ENCODE measurements around the gene PRSS57.
A peak's percentile ranks its signal among the peaks of the same experiment; 100 is the strongest.
"Not testable (repeated sequence)": the region's sequence is repeated elsewhere in the genome, so short reads cannot be mapped to it uniquely, and the experiment has no call there.

PRSS57 gene

GRCh38 chr19:723247-723646 lies 28.0 kb upstream of the PRSS57 start:
- DNase-seq (ENCODE audit: low read depth): no peak

- DNase-seq (ENCODE audit: low read depth): no peak
Observed at GRCh38 chr19:722553-723101, 27.4 kb upstream of the PRSS57 start.

GRCh38 chr19:720345-721160 lies 25.3 kb upstream of the PRSS57 start:
- DNase-seq (ENCODE audit: low read depth): no peak

GRCh38 chr19:719636-720344 lies 24.5 kb upstream of the PRSS57 start:
- no peak for DNase-seq (ENCODE audit: low read depth)

GRCh38 chr19:718991-719512 lies 23.8 kb upstream of the PRSS57 start:
- no peak for DNase-seq (ENCODE audit: low read depth)

GRCh38 chr19:718251-718951 lies 23.1 kb upstream of the PRSS57 start:
- no peak for DNase-seq (ENCODE audit: low read depth)

- no peak for DNase-seq (ENCODE audit: low read depth)
Observed at GRCh38 chr19:715347-715746, 20.1 kb upstream of the PRSS57 start.

- DNase-seq (ENCODE audit: low read depth): no peak
Observed at GRCh38 chr19:711254-711653, 16.0 kb upstream of the PRSS57 start.

GRCh38 chr19:710767-711166 lies 15.5 kb upstream of the PRSS57 start:
- no peak for DNase-seq (ENCODE audit: low read depth)

- DNase-seq (ENCODE audit: low read depth): no peak
Observed at GRCh38 chr19:709965-710571, 14.8 kb upstream of the PRSS57 start.

GRCh38 chr19:709196-709964 lies 14.1 kb upstream of the PRSS57 start:
- no peak for DNase-seq (ENCODE audit: low read depth)

GRCh38 chr19:708154-709143 lies 13.2 kb upstream of the PRSS57 start, which contains the start of gene PALM:
Gene PALM, plus strand, starts transcription at chr19:708935. Its CDS starts 212 bp downstream, at chr19:709147.
- no peak for DNase-seq (ENCODE audit: low read depth)

GRCh38 chr19:704447-704741 lies 9.1 kb upstream of the PRSS57 start:
- no peak for DNase-seq (ENCODE audit: low read depth)

- DNase-seq (ENCODE audit: low read depth): peak; percentile 36
Observed at GRCh38 chr19:703651-704446, 8.6 kb upstream of the PRSS57 start.

- no peak for DNase-seq (ENCODE audit: low read depth)
Observed at GRCh38 chr19:703329-703650, 8.0 kb upstream of the PRSS57 start.

- DNase-seq (ENCODE audit: low read depth): not testable (repeated sequence)
Observed at GRCh38 chr19:702847-703246, 7.6 kb upstream of the PRSS57 start.

GRCh38 chr19:699885-700284 lies 4.6 kb upstream of the PRSS57 start:
- not testable (repeated sequence) for DNase-seq (ENCODE audit: low read depth)

- not testable (repeated sequence) for DNase-seq (ENCODE audit: low read depth)
Observed at GRCh38 chr19:698529-698928, 3.3 kb upstream of the PRSS57 start.
